AG04450 (cell line): ENCODE measurements around the gene ACOT7. TPM values are rescaled to one million over a fixed set of nuclear protein-coding genes. Genes with fewer than 3 reads are reported as not detected.

Experiments used
- CTCF ChIA-PET: fragments of 300-600, 350-600 bp; formaldehyde crosslinking; extraction: SDS; loops from one replicate; lab custom pipeline; 2022; ENCODE audit warnings: antibody characterized with exemption, inconsistent platforms; lab: Charles Lee
- POLR2A ChIA-PET: fragments of 350-600 bp; formaldehyde crosslinking; extraction: SDS; loops from one replicate; lab custom pipeline; 2021; ENCODE audit warnings: antibody characterized with exemption, inconsistent platforms; lab: Yijun Ruan, JAX
- DNase-seq: peaks from one replicate; pipeline ENCODE4 v3.0.0-alpha.2; 2011; ENCODE audit warnings: low read depth, low spot score
- H3K27ac ChIP-seq: one replicate; pipeline ENCODE4 v1.5.1; 2012; ENCODE audit warnings: low read depth, low read length, control low read depth
- H3K27me3 ChIP-seq: one replicate; pipeline ENCODE4 v1.6.0; 2012; ENCODE audit warnings: low read length; ENCODE audit not compliant: control insufficient read depth, insufficient read depth
- H3K4me3 ChIP-seq: 2 replicates; pipeline ENCODE4 v1.5.1; 2011; ENCODE audit warnings: mild to moderate bottlenecking, low read depth, low read length, control low read depth
- H3K9me3 ChIP-seq: 2 replicates; pipeline ENCODE4 v1.5.1; 2012; ENCODE audit warnings: low read length; ENCODE audit not compliant: control insufficient read depth, insufficient read depth
- polyA plus RNA-seq: library from polyadenylated mRNA; depleted of rRNA; stranded (reverse); fragments of >200 nt; gene quantifications from 2 replicates; pipeline ENCODE4 v1.2.3, GENCODE V29; 2011
- TF ChIP-seq, protein P1 (sequence below): IDR thresholded peaks from 2 replicates; pipeline ENCODE4 v1.5.1; 2011; ENCODE audit warnings: low read depth, low read length, control low read depth, inconsistent platforms

The ACOT7 gene
- polyA plus RNA-seq, 1 experiment: 80.1 TPM

- H3K27me3 ChIP-seq: no peaks in the 10 kb centered on the region
- TF ChIP-seq, protein P1, sequence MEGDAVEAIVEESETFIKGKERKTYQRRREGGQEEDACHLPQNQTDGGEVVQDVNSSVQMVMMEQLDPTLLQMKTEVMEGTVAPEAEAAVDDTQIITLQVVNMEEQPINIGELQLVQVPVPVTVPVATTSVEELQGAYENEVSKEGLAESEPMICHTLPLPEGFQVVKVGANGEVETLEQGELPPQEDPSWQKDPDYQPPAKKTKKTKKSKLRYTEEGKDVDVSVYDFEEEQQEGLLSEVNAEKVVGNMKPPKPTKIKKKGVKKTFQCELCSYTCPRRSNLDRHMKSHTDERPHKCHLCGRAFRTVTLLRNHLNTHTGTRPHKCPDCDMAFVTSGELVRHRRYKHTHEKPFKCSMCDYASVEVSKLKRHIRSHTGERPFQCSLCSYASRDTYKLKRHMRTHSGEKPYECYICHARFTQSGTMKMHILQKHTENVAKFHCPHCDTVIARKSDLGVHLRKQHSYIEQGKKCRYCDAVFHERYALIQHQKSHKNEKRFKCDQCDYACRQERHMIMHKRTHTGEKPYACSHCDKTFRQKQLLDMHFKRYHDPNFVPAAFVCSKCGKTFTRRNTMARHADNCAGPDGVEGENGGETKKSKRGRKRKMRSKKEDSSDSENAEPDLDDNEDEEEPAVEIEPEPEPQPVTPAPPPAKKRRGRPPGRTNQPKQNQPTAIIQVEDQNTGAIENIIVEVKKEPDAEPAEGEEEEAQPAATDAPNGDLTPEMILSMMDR: no peak
- POLR2A ChIA-PET: interaction anchor here (0.5 kb wide), 1 partner anchor 94 kb away, joined by 5 read pairs; the partner anchor contains the start of gene ICMT
- peak overlapping the region; percentile 83 for H3K27ac ChIP-seq
- CTCF ChIA-PET: interaction anchor here (1.3 to 18.6 kb wide), 3 partner anchors 13 to 82 kb away, joined by 6 to 266 read pairs (median 14); no protein-coding TSS in a partner anchor
- H3K4me3 ChIP-seq: no peak overlapping the region
- H3K9me3 ChIP-seq: no peaks in the 10 kb centered on the region; the same call in 1 of the 2 replicates
- DNase-seq: peak; percentile 18
Measured at GRCh38 chr1:6329851-6330250, 63.7 kb downstream of the ACOT7 start.

DNA sequence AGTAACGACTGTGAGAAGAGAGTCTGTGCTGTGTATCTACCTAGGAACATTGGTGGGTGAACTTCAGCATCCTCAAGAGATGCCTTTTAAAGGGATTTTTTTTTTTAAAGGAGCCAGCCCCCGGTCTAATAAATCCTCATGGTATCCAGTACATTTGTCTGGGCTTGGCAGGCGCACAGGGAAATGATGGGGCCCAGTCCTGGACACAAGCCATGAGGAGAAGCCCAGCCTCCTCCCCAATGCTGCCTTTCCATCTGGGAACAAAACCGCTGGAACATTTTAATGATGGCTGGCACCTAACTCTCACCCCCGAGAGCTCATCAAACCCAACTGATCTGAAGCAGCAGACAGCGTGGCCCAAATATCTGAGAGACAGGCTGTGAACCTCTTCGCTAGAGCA, 64.2 kb downstream of the ACOT7 start:
- ChIA-PET POLR2A (no interaction called here), CTCF (interaction anchor here (2.9 to 18.6 kb wide), 2 partner anchors 14 to 82 kb away, joined by 14 to 266 read pairs; no protein-coding TSS in a partner anchor)
- DNase-seq: no peak
- Histone ChIP-seq H3K27me3 (no peaks in the 10 kb centered on the region), H3K4me3 (no peak overlapping the region), H3K9me3 (no peaks in the 10 kb centered on the region; the same call in 1 of the 2 replicates), H3K27ac (no peak overlapping the region)
- TF ChIP-seq, protein P1: no peak

GRCh38 chr1:6328696-6329095, 64.9 kb downstream of the ACOT7 start:
- Histone ChIP-seq H3K4me3 (no peak overlapping the region), H3K27me3 (no peaks in the 10 kb centered on the region), H3K27ac (no peak overlapping the region), H3K9me3 (no peaks in the 10 kb centered on the region; the same call in 1 of the 2 replicates)
- DNase-seq: no peak
- POLR2A ChIA-PET: no interaction called here
- CTCF ChIA-PET: interaction anchor here (2.9 to 18.6 kb wide), 2 partner anchors 14 to 81 kb away, joined by 14 to 266 read pairs; no protein-coding TSS in a partner anchor
- TF ChIP-seq, protein P1: no peak

GRCh38 chr1:6328091-6328490, 65.5 kb downstream of the ACOT7 start:
- TF ChIP-seq, protein P1: no peak
- Histone ChIP-seq H3K9me3 (no peaks in the 10 kb centered on the region; the same call in 1 of the 2 replicates), H3K4me3 (no peak overlapping the region), H3K27me3 (no peaks in the 10 kb centered on the region), H3K27ac (no peak overlapping the region)
- POLR2A ChIA-PET: no interaction called here
- CTCF ChIA-PET: interaction anchor here (18.6 kb wide), 1 partner anchor 80 kb away, joined by 266 read pairs; no protein-coding TSS in a partner anchor
- no peak for DNase-seq

DNA sequence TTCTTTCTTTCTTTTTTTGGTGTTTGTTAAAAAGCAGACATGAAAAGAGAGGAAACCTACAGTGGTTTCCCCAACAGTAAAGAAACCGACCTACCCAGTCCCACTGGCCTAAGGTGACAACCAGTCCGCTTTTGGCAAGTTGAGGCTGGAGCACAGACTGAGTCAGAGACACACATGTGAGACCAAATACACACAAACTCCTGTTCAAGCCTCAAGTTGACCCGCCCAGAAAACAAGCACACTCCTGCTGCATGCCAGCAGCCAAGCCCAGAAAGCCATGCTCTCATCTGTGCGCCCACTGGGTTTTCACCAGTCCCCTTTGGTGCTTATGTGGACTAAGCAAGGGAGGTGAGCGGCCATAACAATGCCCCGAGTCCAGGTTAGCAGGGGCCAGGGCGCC, 68.1 kb downstream of the ACOT7 start:
- DNase-seq: no peak
- ChIA-PET POLR2A (no interaction called here), CTCF (no interaction called here)
- Histone ChIP-seq H3K9me3 (no peaks in the 10 kb centered on the region; the same call in 1 of the 2 replicates), H3K27me3 (no peaks in the 10 kb centered on the region), H3K4me3 (no peak overlapping the region), H3K27ac (no peak overlapping the region)
- TF ChIP-seq, protein P1: no peak
